Activated B cell treated with CpG ODN at 0.5 μM for 24 hours (primary cell): Measurements from ENCODE around the gene HOXA9. TPM values are rescaled to one million over a fixed set of nuclear protein-coding genes. Genes with fewer than 3 reads are reported as not detected.

Source experiments
- ATAC-seq: fragments of 200-7000 bp; cut with Tn5 transposase; one replicate; pipeline ENCODE4 v1.10.0; 2021; ENCODE audit warnings: low read depth, mild to moderate bottlenecking, moderate library complexity
- CTCF ChIA-PET: fragments of 350-600 bp; sonication (Branson Sonifier 250); formaldehyde crosslinking; loops from one replicate; lab custom pipeline; 2021; ENCODE audit warnings: antibody characterized with exemption; lab: Charles Lee
- POLR2A ChIA-PET: fragments of 350-600 bp; sonication (Branson Sonifier 250); formaldehyde crosslinking; loops from one replicate; lab custom pipeline; 2021; ENCODE audit warnings: antibody characterized with exemption; lab: Charles Lee
- DNase-seq: peaks from one replicate; pipeline ENCODE4 v3.0.0; 2022
- H3K27ac Mint-ChIP-seq: one replicate; pipeline ENCODE4 v1.8.0; 2020; ENCODE audit warnings: mixed read lengths
- H3K27me3 Mint-ChIP-seq: one replicate; pipeline ENCODE4 v1.8.0; 2021; ENCODE audit warnings: mixed read lengths
- H3K36me3 Mint-ChIP-seq: one replicate; pipeline ENCODE4 v1.8.0; 2021; ENCODE audit warnings: low read depth, mixed read lengths
- H3K4me1 Mint-ChIP-seq: one replicate; pipeline ENCODE4 v1.8.0; 2021; ENCODE audit warnings: mixed read lengths
- H3K4me3 Mint-ChIP-seq: one replicate; pipeline ENCODE4 v1.8.0; 2020; ENCODE audit warnings: mild to moderate bottlenecking, mixed read lengths
- H3K9me3 Mint-ChIP-seq: one replicate; pipeline ENCODE4 v1.8.0; 2020; ENCODE audit warnings: mixed read lengths
- CTCF ChIP-seq: fragments of 200-600 bp; IDR thresholded peaks from one replicate; pipeline ENCODE4 v1.8.0; 2022; ENCODE audit warnings: antibody characterized with exemption, mild to moderate bottlenecking
- intact Hi-C: fragments of 100-400 bp; cut with micrococcal nuclease; formaldehyde crosslinking; loops from one replicate; pipeline ENCODE4 v1.15.1; 2024
- total RNA-seq: library from RNA; stranded (reverse); gene quantifications from 2 replicates; pipeline ENCODE4 v1.2.3, GENCODE V29; 2022

Gene HOXA9
- total RNA-seq, 1 donor from 2014 or later = not detected

- ATAC-seq = no peak
These were observed 46.8 kb downstream of the HOXA9 start for GRCh38 chr7:27118580-27118979.

GRCh38 chr7:27117887-27118491 is 47.3 kb downstream of the HOXA9 start:
- no peaks in the 10 kb centered on the region for H3K9me3 Mint-ChIP-seq
- no peaks in the 10 kb centered on the region for H3K36me3 Mint-ChIP-seq
- TF ChIP-seq CTCF = no peak
- no peaks in the 10 kb centered on the region for H3K4me1 Mint-ChIP-seq
- intact Hi-C loops = no loop called here
- no peak overlapping the region for H3K4me3 Mint-ChIP-seq
- CTCF ChIA-PET = no interaction called here
- no peak overlapping the region for H3K27ac Mint-ChIP-seq
- peaks cover 7% of the 10 kb centered on the region for H3K27me3 Mint-ChIP-seq
- no peak for DNase-seq
- POLR2A ChIA-PET = no interaction called here
- ATAC-seq = no peak

More at GRCh38 chr7:27118580-27118979, 46.8 kb downstream of the HOXA9 start:
- CTCF ChIA-PET = no interaction called here
- no peak for DNase-seq
- Mint-ChIP-seq H3K4me3 (no peak overlapping the region), H3K9me3 (no peaks in the 10 kb centered on the region), H3K27ac (no peak overlapping the region), H3K4me1 (no peaks in the 10 kb centered on the region), H3K36me3 (no peaks in the 10 kb centered on the region), H3K27me3 (peaks cover 7% of the 10 kb centered on the region)
- intact Hi-C loops = no loop called here
- POLR2A ChIA-PET = no interaction called here
- no peak for TF ChIP-seq CTCF

GRCh38 chr7:27116962-27117886 is 48.1 kb downstream of the HOXA9 start:
- no peak overlapping the region for H3K4me3 Mint-ChIP-seq
- POLR2A ChIA-PET = no interaction called here
- no peaks in the 10 kb centered on the region for H3K9me3 Mint-ChIP-seq
- no peaks in the 10 kb centered on the region for H3K4me1 Mint-ChIP-seq
- ATAC-seq (no peak), DNase-seq (no peak)
- no peaks in the 10 kb centered on the region for H3K36me3 Mint-ChIP-seq
- H3K27ac Mint-ChIP-seq = no peak overlapping the region
- intact Hi-C loops = no loop called here
- TF ChIP-seq CTCF = no peak
- H3K27me3 Mint-ChIP-seq = peaks cover 7% of the 10 kb centered on the region
- CTCF ChIA-PET = no interaction called here

GRCh38 chr7:27116031-27116961 is 49.0 kb downstream of the HOXA9 start:
- POLR2A ChIA-PET = no interaction called here
- no peaks in the 10 kb centered on the region for H3K9me3 Mint-ChIP-seq
- peaks cover 7% of the 10 kb centered on the region for H3K27me3 Mint-ChIP-seq
- no peaks in the 10 kb centered on the region for H3K36me3 Mint-ChIP-seq
- ATAC-seq (no peak), DNase-seq (no peak)
- H3K4me3 Mint-ChIP-seq = no peak overlapping the region
- no peak for TF ChIP-seq CTCF
- H3K27ac Mint-ChIP-seq = no peak overlapping the region
- CTCF ChIA-PET = no interaction called here
- no peaks in the 10 kb centered on the region for H3K4me1 Mint-ChIP-seq
- intact Hi-C loops = no loop called here
